ENCODE measurements around the gene MAGI2.

DNA sequence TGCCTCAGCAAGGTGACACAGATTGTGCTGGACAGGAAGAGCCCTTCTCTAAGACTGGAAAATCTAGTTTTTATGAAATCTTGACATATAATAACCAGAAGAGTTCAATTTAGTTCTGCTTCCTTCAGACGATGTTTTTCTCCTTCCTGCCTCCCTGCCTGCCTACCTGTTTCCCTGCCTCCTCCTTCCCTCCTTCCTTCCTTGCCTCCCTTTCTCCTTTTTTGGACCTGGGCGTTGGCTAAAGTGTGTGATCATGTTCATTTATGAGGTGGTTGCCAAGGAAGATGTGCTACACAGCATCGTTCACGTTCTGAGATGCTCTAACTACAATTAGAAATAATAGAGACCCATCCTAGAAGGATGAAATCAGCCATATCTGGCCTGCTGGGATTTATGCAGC, 1430.3 kb downstream of the MAGI2 start:
- TF ChIP-seq, protein P1, sequence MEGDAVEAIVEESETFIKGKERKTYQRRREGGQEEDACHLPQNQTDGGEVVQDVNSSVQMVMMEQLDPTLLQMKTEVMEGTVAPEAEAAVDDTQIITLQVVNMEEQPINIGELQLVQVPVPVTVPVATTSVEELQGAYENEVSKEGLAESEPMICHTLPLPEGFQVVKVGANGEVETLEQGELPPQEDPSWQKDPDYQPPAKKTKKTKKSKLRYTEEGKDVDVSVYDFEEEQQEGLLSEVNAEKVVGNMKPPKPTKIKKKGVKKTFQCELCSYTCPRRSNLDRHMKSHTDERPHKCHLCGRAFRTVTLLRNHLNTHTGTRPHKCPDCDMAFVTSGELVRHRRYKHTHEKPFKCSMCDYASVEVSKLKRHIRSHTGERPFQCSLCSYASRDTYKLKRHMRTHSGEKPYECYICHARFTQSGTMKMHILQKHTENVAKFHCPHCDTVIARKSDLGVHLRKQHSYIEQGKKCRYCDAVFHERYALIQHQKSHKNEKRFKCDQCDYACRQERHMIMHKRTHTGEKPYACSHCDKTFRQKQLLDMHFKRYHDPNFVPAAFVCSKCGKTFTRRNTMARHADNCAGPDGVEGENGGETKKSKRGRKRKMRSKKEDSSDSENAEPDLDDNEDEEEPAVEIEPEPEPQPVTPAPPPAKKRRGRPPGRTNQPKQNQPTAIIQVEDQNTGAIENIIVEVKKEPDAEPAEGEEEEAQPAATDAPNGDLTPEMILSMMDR (IDR thresholded peaks at IDR 0.05), result no peak
- no peak for TF ChIP-seq POLR2A (IDR thresholded peaks at IDR 0.05)
- TF ChIP-seq EP300 (IDR thresholded peaks at IDR 0.05), result no peak

Measured in ovary (tissue), 3 donors.